Activated CD4-positive, CD25-positive, alpha-beta regulatory T cell (primary cell): ENCODE data around the gene TP53BP2.
"Not testable (repeated sequence)": the region's sequence is repeated elsewhere in the genome, so short reads cannot be mapped to it uniquely, and the experiment has no call there.

ENCODE experiments used
- DNase-seq, 4 experiments: peaks; one replicate each; lab custom pipeline; 2025; lab: John Stamatoyannopoulos, UW

Gene TP53BP2

DNA sequence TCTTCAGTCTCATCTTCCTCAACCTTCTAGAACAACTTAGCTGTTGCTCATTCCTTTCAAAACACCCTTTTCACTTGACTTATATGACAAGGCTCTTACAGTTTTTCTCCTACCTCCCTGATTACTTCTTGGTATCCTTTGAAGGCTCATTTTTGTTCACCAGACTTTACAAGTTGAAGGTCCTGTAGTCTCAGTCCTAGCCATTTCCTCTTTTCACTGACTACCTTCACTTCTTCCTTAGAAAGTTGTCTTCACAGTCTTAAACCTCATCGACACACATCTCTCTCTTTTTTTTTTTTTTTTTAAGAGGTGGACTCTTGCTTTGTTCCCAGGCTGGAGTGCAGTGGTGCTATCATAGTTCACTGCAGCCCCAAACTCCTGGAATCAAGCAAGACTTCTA is 6.6 kb upstream of the TP53BP2 start:
- DNase-seq: no peak

DNA sequence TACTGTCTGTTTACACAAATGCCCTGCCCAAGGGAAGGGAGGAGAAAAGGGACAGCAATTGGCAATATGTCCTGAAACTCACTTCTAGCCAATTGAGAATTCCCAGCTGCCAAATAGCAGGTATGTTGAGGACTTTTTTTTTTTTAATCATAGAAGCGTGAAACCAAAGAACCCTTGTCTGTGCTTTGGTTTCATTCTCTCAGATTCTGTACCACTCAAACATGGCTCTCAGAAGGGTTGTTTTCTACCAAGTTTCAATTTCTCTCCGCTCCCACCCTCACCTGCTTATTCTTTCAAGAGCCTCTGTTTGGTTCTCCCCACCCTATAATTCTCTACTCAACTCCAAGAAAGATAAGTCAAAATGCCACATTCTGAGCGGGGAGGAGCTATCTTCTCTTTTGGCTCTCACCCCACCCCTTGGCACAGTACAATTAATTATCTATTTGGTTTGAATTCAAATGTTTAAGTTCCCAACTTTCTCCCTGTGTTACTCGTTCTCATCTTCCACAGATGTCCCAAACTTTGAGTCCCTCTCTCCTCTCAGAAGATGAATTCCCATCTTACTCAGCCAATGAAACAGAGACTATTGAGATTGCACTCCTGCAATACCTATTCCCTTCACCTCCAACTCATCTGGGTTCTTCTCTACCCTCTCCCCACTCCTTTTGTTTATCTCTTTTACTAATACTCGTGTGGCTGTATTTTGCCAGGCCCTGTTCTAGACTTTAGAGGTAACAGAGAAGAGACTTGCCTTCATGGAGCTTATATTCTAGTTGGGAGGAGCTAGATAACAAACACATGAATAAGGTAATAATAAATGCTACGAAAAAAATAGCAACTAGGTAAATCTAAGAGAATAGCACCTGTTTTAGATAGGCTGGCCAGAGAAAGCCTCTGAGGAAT is 3.9 kb upstream of the TP53BP2 start:
- DNase-seq: no peak

DNA sequence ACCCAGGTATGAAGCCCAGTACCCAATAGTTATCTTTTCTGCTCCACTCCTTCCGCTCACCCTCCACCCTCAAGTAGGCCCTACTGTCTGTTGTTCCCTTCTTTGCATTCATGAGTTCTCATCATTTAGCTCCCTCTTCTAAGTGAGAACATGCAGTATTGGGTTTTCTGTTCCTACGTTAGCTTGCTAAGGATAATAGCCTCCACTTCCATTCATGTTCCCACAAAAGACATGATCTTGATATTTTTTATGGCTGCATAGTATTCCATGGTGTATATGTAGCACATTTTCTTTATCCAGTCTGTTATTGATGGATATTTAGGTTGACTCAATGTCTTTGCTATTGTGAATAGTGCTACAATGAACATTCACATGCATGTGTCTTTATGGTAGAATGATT is 2.8 kb upstream of the TP53BP2 start:
- no peak for DNase-seq

DNA sequence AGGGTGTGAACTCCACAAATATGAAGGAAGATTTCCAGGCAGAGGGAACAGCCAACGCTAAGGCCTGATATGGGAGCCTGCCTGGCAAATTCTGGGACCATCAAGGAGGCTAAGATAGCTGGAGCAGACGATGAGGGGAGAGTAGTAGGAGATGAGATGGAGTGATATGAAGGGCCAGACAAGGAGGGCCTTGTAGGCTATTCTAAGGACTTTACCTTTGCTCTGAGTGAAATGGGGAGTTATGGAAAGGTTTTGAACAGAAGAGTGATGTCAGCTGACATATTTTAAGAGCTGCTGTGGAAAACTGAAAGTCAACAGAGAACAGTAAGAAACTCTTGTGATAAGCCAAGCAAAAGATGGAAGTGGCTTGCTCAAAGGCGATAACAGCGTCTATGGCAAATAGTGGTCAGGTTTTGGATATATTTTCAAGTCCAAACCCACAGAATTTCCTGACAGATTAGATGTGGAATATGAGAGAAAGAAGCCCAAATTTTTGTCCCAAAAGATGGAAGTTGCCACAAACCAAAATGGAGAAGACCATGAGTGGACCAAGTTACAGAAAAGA is 2.1 kb upstream of the TP53BP2 start:
- no peak for DNase-seq

DNA sequence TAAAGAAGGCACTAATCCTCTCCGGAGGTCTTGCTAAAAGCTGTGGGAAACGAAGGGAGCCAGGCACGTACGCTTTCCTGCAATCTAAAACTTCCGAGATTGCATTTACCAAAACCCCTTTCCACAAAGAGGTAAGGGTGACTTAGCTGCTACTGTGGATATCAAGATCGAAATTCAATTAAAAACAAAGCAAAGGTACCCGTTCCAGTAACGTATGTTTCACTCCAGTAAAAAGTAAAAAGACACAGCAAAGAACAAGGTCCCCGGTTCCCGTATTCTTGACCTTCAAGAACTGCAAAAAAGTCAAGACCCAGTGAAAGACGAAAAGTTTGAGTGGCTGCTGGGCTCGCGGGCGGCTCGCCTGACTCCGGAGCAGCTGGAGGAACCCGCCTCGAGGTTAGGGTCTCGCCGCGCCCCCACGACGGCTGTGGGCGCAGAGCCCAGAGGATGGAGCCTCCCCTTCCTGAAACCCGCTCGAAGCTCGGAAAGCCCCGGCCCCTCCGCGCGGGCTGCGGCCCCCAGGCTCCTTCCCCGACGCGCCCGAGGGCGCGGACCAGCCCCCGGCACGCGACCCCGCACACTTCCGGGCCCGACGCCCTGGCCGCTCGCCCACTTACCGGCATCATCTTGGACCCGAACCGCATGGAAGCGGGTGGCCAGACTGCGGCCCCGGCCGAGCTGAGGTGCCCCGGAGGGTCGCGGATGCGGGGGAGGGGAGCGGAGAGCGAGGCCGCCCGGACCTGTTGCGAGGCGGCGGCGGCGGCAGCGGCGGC is 524 bp downstream of the TP53BP2 start:
- peak; percentile 28 to 54 (median 46) for DNase-seq

DNA sequence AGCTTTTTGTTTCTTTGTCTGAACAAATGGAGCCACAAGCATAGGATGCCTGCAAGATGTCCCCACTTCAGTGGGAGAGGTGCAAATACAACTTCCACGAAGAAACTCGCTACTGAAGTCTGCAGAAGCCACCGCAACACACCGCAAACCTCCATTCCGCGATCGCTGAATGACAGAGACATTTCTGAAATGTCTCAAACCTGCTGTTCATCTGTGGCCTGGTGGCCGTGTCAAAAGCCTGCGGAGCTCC is 1.0 kb downstream of the TP53BP2 start:
- peak in 1 of 4 experiments; percentile 16 for DNase-seq

DNA sequence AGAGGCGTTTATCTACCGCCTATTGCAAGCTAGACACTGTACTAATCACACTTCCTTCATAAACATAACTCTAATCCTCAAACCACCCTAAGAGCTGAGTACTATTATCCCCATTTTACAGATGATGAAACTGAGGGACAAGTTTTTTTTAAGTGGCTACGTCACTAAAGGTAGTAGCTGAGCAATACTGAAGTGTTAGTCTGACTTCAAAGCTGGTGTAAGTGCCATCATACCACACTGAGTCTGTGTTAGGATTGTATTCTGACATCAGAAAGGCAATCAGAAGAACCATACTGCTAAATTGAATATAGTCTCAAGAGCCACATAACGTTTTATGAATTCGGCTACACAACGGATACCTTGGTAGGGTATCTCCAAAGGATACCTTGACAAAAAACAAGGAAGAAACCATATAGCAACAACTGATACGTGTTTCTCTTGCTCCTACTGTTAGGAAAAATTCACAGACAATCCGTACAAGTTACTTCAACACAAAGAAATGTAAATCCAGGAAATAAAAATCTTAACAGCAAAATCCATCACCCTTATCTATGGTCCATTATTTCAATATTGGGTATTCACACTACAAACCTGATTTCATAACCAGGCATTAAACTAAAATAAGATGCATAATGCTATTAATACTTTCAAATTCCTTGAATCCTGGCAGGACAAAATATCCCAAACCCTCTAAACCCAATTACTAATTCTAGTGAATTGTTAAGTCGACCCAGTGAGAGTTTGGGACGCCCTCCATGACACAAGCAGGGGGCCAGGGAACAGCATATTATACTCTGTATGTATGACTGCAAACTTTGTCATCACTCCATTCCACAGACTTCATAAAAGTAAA is 1.6 kb downstream of the TP53BP2 start:
- DNase-seq: no peak

DNA sequence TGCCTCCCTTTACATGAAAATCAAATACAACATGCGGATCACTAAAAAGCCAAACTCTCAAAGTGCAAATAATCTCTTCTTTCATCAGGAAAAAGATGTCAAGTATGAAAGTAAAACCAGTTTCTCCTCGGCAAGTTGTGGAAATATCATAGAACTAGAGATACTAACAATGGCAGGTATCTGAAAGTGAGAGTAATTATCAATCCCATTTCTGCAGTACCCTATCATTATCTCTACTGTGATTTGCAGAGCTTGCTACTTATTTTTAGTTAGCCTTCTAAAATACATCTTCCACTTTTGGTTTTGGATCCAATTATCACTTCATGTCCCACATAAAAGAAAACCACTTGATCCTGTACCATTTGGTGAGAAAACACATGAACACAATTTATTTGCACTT is 3.0 kb downstream of the TP53BP2 start:
- no peak for DNase-seq

DNA sequence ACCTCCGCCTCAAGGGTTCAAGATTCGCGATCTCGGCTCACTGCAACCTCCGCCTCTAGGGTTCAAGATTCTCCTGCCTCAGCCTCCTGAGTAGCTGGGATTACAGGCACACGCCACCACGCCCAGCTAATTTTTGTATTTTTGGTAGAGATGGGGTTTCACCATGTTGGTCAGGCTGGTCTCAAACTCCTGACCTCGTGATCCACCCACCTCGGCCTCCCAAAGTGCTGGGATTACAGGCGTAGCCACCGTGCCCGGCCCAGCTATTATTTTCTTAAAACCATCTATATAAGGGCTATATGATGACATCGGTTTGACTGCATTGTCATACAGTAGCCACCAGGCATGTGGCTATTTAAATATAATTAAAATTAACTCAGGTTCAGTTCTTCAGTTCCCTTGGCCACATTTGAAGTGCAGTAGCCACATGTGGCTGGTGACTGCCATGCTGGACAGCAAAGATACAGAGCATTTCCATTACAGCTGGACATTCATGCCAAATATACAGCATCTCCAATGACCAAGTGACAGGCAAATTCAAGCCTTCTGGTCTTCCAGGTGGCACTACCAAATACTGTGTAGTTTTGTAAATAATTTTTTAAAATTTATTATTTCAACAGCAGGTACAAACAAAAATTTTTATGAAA is 3.6 kb downstream of the TP53BP2 start:
- not testable (repeated sequence) for DNase-seq

DNA sequence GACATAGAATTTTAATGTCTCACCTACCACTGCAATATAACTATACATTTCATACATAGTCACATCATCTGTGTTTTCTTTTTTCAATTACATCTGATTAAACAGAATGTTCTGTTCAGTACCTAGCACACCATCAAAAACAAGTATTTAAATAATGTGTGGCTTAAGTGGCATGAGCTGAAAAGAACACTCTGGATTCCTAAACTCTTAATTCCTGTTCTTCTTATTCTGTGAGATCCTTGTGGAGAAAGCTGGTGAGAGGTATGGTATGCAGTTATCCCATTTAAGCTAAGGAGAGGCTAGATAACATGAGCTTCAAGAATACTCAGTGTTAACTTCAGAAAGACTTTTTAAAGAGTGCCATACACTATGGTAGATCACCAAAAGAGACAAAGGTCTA is 5.5 kb downstream of the TP53BP2 start:
- DNase-seq: no peak

DNA sequence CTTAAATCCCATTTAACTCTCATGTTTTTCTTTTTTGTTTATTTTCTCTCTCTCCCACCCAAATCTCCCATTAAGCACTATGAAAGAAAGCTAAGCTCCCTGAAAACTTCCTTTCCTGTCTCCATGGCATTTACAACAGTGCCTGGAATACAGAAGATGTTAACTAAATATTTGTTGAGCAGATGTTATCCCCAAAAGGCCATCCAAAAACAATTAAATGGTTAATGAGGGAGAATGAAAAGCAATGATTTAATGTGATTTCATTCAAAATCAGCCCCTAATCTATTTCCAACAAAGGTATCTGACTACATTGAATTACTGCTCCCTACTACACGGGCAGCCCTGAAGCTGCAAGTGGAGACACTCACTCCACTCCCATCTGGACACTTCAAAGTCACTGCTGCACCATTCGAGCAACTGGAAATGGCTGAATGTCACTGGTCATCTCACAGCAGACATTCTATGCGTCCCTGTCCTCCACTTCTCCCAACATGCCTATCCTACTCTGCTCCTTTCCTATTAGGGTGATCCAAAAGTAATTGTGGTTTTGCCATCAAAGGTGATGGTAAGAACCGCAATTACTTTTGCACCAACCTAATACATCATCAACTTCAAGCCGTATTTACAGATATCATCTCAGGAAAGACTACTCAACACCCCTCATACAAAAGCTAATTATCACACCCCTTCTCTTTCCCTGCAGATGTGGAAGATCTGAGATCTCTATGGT is 7.5 kb downstream of the TP53BP2 start:
- no peak for DNase-seq

DNA sequence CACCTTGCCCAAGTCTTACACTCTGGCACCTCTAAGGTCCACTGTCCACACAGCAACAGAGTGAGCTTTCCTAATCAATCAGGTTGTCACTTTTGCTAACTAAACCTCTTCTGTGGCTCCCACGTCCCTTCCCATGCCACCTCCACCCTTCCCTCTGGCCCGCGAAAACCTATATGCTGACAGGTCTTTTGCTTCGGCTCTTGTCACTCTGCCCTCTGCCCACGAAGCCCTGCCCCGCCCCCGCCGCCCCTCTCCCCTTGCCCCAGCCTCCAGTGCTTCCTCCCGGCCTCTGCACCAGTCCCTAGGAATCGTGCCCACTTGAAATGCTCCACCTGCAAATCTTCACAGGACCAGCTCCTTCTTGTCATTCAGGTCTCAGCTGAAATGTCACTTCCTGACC is 8.1 kb downstream of the TP53BP2 start:
- DNase-seq: no peak

DNA sequence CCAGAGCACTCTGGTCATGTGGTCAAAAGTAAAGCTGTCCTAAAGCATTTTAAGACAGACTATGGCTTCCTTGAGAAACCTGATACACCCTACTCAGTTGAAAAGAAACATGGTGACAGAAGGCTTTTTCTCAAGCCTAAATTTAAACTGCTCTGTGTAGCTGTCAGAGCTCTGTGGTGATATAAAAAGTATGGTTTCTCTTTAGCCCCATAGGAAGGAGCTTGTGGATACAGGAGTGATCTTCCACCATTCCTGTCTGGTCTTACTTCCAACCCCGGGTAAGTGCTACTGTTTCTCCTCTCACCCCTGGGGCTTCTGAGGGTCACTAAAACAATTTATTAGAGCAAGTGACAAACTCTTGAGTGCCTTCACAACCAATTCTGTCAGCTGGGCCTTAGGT is 8.5 kb downstream of the TP53BP2 start:
- DNase-seq: no peak

DNA sequence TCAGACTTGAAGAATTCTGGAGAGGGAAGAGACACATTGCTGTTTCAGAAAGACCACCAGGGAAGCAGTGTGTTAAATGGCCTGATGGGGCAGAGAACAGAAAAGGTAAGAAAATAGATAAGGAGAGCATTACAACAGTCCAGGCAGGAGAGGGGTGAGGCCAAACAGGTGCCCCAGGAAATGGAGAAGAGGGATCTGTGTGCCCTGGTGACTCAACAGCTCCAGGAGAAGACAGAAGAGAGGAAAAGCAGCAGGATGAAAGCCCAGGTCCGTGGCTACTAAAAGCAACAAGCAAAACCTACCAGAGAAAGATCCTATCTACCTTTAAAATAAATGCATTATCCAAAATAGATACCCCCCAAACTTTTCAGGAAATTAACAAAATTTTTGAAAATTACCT is 9.2 kb downstream of the TP53BP2 start:
- DNase-seq: no peak

DNA sequence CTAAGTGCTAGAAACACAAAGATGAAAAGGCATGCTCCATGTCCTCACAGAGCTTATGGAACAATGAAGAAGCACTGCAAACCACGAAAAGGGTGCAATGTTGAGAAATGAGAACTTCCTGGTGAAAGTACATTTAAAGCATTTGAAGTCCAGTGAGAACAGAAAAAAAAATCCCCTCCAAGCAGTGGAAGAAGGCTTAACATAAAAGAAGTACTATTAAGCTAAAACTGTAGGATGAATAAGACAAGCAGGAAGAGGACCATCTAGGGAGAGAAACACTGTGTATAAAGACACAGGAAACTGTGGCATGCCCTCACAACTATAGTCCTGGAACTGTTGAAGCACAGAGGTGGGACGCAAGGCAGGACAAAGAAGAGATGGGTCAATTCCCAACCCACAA is 10.0 kb downstream of the TP53BP2 start:
- no peak for DNase-seq

DNA sequence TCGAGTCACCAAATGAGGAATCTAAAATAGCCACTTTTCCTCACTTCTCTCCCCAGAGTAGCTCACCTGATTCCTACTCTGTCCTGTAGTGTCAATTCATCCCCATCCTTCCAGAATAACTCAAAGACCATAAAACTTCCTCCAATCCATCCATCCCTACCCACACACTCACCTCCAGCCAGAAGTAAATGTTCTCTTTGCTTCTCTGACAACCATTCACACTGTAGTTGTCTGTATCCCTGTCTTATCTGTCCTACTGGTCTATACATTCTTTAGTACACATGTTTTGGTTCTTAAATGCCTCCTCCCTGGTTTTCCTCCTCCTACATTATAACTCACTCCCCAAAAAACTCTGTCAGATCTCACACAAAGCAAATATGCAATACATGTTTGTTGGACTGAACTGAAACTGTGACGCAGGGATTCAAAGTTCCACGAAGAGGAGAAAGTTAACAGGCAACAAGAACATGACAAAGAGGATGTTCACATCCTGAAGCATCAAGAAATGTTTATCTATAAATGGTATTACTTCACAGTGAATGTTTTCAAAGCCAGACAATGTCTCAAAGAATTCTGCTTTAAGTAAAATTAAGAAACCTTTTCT is 11.0 kb downstream of the TP53BP2 start:
- DNase-seq: no peak

DNA sequence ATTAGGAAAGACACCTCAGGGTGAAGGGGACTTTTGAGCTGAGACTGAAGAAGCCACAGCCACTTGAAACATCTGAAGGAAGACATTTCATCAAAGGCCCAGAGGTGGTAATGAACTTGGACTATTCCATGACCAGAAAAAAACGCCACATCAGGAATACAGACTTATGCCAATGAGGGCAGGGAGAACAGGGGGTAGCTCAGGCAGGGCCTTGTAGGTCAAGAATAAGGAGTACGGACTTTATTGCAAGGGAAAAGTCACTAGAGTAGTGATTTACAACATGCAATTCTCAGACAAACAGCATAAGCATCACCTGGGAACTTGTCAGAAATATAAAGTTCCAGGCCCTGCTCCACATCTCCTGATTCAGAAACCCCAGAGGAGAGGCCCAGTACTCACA is 11.8 kb downstream of the TP53BP2 start:
- DNase-seq: no peak

DNA sequence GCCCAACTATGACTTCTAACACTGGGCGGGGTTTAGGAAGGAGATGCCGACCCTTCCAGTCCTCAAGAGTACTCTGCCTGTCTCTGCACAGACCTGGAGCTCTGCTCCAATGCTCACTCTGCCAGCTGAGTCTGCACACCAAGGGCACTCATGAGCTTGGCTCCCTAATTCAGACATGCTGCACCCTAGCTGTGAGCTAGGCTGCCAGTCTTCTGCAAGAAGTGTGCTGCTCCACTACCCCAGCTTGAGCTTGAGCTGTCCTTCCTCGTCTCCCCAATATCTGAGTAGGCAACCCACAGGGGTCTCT is 13.2 kb downstream of the TP53BP2 start:
- DNase-seq: no peak

DNA sequence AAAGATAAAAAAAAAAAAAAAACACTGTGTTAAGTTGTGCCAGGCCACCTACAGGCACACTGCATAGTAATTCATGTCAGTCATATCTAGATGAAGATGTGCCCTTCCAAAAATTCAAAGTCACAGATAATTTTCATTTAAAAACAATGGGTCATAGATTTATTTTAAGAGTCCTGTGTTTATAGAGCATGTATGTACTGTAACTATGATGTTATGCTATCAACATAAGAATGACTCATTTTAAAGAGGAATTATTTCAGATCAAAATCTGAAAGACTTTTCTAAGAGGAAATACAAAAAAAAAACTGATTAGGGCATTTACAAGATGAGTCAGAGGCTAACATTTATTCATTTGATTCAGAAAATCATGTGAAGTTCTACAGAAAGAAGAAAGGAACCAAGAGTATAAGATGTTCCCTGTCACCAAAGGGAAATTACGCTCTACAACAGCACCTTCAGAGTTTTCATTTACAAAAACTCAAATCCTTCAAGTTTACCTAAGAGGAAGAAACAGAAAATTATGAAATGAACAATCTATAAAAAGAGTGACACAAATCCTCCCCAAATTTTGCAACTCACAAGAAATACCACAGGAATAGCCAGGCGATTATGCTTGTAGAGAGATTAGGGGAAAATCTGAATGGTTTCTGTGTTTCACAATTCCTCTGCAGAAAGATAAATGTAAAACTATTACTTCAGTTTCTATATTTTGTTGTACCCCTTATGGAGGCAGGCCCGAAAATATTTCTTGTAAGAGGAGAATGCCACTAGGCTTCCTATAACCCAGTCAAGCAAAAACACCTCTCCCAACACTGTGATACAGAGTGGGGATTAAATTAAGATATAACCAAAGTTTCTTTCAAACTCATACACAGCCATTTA is 13.8 kb downstream of the TP53BP2 start:
- DNase-seq: no peak

DNA sequence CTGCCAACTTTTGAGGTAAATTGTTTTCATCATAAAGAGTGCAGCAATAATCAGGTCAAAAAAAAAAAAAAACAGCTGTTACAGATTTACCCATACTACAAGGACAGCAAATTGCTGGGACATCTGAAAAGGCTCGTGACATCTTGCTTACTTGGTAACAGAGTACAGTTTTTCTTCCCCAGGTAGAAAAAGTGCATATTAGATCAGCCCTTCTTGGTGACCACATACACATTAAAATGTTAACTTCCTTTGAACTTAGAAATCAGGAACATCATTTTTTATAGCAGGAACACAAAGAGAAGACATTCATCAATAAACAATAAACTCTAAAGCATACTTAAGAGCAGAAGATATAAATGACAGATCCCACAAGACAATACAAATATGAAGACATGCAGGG is 16.1 kb downstream of the TP53BP2 start:
- no peak for DNase-seq
